ENCODE measurements around the gene NDUFB10. TPM values are rescaled to one million over a fixed set of nuclear protein-coding genes. Genes with fewer than 3 reads are reported as not detected.

The NDUFB10 gene
- total RNA-seq, 1 donor from 2014 or later = 95.0 TPM

DNA sequence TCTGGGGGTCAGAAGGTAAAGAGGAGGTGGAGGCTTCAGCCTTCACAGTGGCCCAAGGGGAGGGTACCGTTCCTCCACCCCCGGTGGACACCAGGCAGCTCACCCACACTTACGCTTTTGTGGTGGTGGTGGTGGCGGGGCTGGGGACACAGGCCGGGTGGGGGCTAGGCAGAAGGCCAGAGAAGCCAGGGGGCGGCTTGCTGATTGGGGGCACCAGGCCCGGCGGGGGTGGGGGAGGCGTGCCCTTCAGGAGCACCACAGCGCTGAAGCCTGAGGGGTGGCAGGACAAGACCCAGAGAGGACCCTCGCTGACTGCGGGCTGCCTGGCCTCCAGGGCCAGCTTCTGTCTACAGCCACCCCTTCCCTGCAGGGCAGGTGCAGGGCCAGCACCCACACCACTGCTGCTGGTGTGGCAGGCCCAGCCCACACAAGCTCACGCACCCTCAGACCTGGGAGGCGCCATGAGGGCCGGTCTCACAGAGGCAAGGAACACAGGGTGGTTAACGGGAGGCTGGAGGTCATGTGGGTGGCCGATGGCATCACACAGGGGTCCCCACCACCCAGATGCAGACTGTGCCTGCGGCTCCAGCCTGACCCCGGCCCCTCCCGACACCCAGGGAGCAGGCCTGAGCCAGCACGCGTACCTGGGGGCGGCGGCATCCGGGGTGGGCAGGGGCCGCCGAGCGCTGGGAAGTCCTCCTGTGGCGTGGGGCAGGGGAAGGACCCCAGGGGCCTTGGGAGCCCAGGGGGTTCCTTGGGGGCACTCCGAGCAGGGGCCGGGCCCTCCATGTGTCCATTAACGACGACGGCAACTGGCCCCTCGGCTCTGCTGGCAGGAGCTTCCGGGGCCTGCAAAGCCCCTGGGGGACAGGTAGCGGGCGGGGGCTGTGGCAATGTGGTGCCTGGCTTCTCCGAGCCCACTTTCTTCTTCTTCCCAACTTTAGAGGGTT, 39.8 kb downstream of the NDUFB10 start:
- Mint-ChIP-seq H3K9me3 (no peaks in the 10 kb centered on the region), H3K36me3 (peaks cover 20% of the 10 kb centered on the region), H3K4me3 (no peak overlapping the region), H3K27ac (no peak overlapping the region), H3K4me1 (no peaks in the 10 kb centered on the region), H3K27me3 (ENCODE audit: low read depth) (no peaks in the 10 kb centered on the region)
- no peak for DNase-seq (ENCODE audit: low spot score in 2 of 2, unreplicated experiment in 2 of 2)
- TF ChIP-seq, protein P1, sequence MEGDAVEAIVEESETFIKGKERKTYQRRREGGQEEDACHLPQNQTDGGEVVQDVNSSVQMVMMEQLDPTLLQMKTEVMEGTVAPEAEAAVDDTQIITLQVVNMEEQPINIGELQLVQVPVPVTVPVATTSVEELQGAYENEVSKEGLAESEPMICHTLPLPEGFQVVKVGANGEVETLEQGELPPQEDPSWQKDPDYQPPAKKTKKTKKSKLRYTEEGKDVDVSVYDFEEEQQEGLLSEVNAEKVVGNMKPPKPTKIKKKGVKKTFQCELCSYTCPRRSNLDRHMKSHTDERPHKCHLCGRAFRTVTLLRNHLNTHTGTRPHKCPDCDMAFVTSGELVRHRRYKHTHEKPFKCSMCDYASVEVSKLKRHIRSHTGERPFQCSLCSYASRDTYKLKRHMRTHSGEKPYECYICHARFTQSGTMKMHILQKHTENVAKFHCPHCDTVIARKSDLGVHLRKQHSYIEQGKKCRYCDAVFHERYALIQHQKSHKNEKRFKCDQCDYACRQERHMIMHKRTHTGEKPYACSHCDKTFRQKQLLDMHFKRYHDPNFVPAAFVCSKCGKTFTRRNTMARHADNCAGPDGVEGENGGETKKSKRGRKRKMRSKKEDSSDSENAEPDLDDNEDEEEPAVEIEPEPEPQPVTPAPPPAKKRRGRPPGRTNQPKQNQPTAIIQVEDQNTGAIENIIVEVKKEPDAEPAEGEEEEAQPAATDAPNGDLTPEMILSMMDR (IDR thresholded peaks at IDR 0.05; ENCODE audit: unreplicated experiment) = no peak

DNA sequence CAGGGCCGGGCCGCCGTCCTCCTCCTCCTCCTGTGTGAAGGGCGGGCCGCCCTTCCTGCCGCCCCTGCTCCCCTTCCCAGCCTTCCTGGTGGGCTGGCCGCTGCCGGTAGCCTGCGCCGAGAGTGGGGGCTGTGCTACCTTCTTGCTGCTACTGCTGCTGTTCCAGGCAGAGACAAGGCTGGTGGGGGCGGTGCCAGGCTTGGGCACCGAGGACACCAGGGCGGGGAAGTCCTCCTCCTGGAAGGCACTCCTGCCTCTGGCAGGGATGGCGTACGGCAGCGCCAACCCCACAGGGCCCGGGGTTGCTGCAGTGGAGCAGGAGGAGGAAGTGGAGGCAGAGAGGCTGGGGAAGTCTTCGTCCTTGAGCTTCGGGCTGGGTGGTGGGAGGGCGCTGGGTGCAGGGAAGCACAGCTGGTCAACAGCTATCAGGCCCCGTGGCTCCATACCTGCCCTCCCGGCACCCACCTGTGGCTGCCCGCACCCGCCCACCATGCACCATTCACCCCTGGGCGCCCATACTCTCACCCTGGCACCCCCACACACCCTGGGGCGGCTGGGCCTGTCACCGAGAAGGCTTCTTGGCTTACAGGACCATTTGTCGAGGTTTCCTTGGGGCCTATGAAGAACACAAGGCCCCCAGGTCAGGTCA, 40.7 kb downstream of the NDUFB10 start:
- H3K27ac Mint-ChIP-seq = no peak overlapping the region
- peaks cover 20% of the 10 kb centered on the region for H3K36me3 Mint-ChIP-seq
- no peaks in the 10 kb centered on the region for H3K9me3 Mint-ChIP-seq
- no peak overlapping the region for H3K4me3 Mint-ChIP-seq
- TF ChIP-seq, protein P1 (IDR thresholded peaks at IDR 0.05; ENCODE audit: unreplicated experiment) = no peak
- no peak for DNase-seq (ENCODE audit: low spot score in 2 of 2, unreplicated experiment in 2 of 2)
- peaks cover 2% of the 10 kb centered on the region for H3K4me1 Mint-ChIP-seq
- no peaks in the 10 kb centered on the region for H3K27me3 Mint-ChIP-seq (ENCODE audit: low read depth)

DNA sequence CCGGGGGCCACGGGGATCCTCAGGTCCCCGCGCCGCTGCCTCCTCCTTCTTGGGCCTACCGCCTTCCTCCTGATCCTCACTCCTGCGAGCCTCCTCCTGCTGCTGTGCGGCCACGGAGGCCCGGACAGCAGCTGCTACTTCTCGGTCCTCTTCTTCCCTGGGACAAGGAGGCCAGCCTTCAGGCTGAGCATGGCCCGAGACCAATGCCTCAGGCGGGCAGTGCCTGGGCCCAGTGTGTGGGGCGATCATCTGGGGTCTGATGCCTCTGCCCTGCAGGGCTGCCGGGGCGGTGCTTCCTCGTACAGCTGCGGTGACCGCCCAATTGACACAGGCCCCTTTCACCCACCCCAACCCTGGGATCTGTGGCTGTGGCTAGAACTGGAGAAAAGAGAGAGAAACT, 41.7 kb downstream of the NDUFB10 start:
- Mint-ChIP-seq H3K4me1 (peaks cover 4% of the 10 kb centered on the region), H3K27ac (no peak overlapping the region), H3K9me3 (no peaks in the 10 kb centered on the region), H3K4me3 (no peak overlapping the region), H3K36me3 (peaks cover 13% of the 10 kb centered on the region), H3K27me3 (ENCODE audit: low read depth) (no peaks in the 10 kb centered on the region)
- no peak for DNase-seq (ENCODE audit: low spot score in 2 of 2, unreplicated experiment in 2 of 2)
- TF ChIP-seq, protein P1 (IDR thresholded peaks at IDR 0.05; ENCODE audit: unreplicated experiment) = no peak

DNA sequence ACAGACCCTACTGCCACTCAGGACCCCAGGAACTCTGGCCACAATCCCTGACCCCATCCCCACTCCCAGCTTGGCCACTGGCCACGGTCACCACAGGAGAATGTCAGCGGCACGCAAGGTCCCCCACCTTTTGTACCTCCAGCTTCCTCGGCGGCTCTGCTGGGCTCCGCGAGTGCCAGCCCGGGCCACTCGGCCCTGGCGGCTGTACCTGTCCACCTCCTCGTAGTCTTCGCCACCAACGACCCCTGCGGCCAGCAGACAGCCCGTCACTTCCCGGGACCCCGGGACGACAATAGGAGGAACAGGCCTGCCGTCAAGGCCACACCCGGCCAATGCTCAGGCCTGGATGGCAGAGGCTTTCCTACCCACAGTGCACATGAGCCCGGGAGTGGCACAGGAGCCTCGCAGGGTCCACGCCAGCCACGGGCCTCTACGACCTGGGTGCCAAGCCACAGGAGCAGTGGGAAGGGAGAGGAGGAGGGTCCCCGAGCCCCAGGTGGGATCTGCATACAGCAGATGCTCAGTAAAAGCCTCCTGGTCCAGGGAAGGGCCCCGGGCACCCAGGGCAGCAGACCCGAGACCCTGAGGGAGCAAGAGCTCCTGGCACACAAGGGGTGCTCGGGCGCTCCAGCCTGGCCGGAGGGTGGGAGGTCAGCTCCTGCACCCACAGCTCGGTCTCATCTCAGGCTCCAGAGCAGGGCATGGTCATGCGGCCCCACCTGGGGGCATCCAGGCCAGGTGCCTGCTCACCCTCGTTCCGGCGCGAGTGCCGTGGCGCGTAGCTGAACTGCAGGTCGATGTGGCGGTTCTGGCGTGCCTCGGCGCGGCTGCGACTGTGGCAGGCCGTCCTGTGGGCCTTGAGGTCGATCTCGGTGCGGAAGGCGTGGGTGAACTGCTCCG, 42.4 kb downstream of the NDUFB10 start:
- TF ChIP-seq, protein P1 (IDR thresholded peaks at IDR 0.05; ENCODE audit: unreplicated experiment) = no peak
- Mint-ChIP-seq H3K27ac (no peak overlapping the region), H3K4me1 (peaks cover 8% of the 10 kb centered on the region), H3K9me3 (no peaks in the 10 kb centered on the region), H3K36me3 (peaks cover 13% of the 10 kb centered on the region), H3K4me3 (no peak overlapping the region), H3K27me3 (ENCODE audit: low read depth) (no peaks in the 10 kb centered on the region)
- peak in 1 of 2 experiments; percentile 19 for DNase-seq (ENCODE audit: low spot score in 2 of 2, unreplicated experiment in 2 of 2)
